Measurements from ENCODE around the gene ANKRD33. TPM values are rescaled to one million over a fixed set of nuclear protein-coding genes. Genes with fewer than 3 reads are reported as not detected.

Gene ANKRD33
- total RNA-seq, 1 experiment from 2014 or later = 0.21 TPM

DNA sequence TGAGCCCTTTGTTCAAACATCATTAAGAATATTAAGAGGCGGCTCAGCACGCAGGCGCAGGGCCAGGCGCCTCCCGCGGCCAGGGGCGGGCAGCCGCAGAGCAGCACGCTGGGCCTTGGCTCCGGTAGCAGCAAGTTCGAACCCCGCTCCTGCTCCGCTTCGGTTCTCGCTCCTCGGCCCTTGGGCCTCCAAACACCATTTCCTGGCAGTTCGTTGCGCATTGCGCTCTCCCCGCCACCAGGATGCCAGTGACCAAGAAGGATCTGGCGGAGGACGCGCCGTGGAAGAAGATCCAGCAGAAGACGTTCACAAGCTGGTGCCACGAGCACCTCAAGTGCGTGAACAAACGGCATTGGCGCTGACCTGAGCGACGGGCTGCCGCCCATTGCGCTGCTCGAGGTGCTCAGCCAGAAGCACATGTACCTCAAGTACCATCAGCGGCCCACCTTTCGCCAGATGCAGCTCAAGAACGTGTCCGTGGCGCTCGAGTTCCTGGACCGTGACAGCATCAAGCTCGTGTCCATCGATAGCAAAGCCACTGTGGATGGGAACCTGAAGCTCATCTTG is 12.5 kb downstream of the ANKRD33 start:
- in situ Hi-C loops (cut with HindIII; ENCODE audit: low pct_unique_long_range_greater_than_20kb, low sequenced_read_pairs) = no loop called here
- no peaks in the 10 kb centered on the region for H3K4me1 ChIP-seq (ENCODE audit: control insufficient read depth, insufficient read depth, low read length)
- no TSS peak for BruUV-seq (replicated peaks)

GRCh38 chr12:51901121-51901817 is 13.4 kb downstream of the ANKRD33 start:
- Histone ChIP-seq H3K9me3 (ENCODE audit: control insufficient read depth, insufficient read depth, low read depth, low read length) (no peaks in the 10 kb centered on the region), H3K4me3 (ENCODE audit: low read depth in 2 of 2, low read length in 2 of 2) (no peak overlapping the region), H3K27ac (ENCODE audit: low read length) (no peak overlapping the region), H3K27me3 (ENCODE audit: control insufficient read depth, insufficient read depth, low read length) (no peaks in the 10 kb centered on the region), H3K36me3 (ENCODE audit: control insufficient read depth, insufficient read depth, low read length) (no peaks in the 10 kb centered on the region), H3K4me1 (ENCODE audit: control insufficient read depth, insufficient read depth, low read length) (no peaks in the 10 kb centered on the region)
- POLR2A ChIA-PET = interaction anchor here (0.5 kb wide), 1 partner anchor 87 kb away, joined by 8 read pairs; no protein-coding TSS in a partner anchor
- TF ChIP-seq SIN3A (IDR thresholded peaks at IDR 0.05; ENCODE audit: borderline replicate concordance, insufficient read depth, low read depth, low read length) = no peak
- no peak for ATAC-seq
- DNase-seq (ENCODE audit: low read depth, low spot score) = no peak
- CTCF ChIA-PET = interaction anchor here (0.5 kb wide), 1 partner anchor 221 kb away, joined by 7 read pairs; no protein-coding TSS in a partner anchor
- in situ Hi-C loops (cut with HindIII; ENCODE audit: low pct_unique_long_range_greater_than_20kb, low sequenced_read_pairs) = no loop called here
- intact Hi-C loops (cut with micrococcal nuclease; ENCODE audit: unreplicated experiment) = no loop called here
- no TSS peak for BruUV-seq (replicated peaks)

More for the DNA sequence above, 12.5 kb downstream of the ANKRD33 start:
- Histone ChIP-seq H3K4me3 (ENCODE audit: low read depth in 2 of 2, low read length in 2 of 2) (no peak overlapping the region), H3K27me3 (ENCODE audit: control insufficient read depth, insufficient read depth, low read length) (no peaks in the 10 kb centered on the region), H3K9me3 (ENCODE audit: control insufficient read depth, insufficient read depth, low read depth, low read length) (no peaks in the 10 kb centered on the region), H3K36me3 (ENCODE audit: control insufficient read depth, insufficient read depth, low read length) (no peaks in the 10 kb centered on the region), H3K27ac (ENCODE audit: low read length) (no peak overlapping the region)
- DNase-seq (ENCODE audit: low read depth, low spot score) (no peak), ATAC-seq (no peak)
- ChIA-PET POLR2A (interaction anchor here (0.5 kb wide), 1 partner anchor 87 kb away, joined by 8 read pairs; no protein-coding TSS in a partner anchor), CTCF (interaction anchor here (0.5 kb wide), 1 partner anchor 222 kb away, joined by 7 read pairs; no protein-coding TSS in a partner anchor)
- intact Hi-C loops (cut with micrococcal nuclease; ENCODE audit: unreplicated experiment) = no loop called here
- TF ChIP-seq, protein P1, sequence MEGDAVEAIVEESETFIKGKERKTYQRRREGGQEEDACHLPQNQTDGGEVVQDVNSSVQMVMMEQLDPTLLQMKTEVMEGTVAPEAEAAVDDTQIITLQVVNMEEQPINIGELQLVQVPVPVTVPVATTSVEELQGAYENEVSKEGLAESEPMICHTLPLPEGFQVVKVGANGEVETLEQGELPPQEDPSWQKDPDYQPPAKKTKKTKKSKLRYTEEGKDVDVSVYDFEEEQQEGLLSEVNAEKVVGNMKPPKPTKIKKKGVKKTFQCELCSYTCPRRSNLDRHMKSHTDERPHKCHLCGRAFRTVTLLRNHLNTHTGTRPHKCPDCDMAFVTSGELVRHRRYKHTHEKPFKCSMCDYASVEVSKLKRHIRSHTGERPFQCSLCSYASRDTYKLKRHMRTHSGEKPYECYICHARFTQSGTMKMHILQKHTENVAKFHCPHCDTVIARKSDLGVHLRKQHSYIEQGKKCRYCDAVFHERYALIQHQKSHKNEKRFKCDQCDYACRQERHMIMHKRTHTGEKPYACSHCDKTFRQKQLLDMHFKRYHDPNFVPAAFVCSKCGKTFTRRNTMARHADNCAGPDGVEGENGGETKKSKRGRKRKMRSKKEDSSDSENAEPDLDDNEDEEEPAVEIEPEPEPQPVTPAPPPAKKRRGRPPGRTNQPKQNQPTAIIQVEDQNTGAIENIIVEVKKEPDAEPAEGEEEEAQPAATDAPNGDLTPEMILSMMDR (IDR thresholded peaks at IDR 0.05) = no peak

DNA sequence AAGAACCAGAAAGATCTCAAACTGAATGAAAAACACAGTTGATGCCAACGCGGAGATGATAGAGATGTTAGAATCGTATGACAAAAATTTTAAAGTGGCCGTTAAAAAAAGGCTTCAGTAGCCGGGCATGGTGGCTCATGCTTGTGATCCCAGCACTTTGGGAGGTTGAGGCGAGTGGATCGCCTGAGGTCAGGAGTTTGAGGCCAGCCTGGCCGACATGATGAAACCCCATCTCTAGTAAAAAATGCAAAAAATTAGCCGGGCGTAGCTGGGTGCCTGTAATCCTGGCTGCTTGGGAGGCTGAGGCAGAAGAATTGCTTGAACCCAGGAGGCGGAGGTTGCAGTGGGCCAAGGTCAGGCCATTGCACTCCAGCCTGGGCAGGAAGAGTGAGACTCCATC is 14.0 kb downstream of the ANKRD33 start:
- CTCF ChIA-PET = no interaction called here
- H3K27me3 ChIP-seq (ENCODE audit: control insufficient read depth, insufficient read depth, low read length) = no peaks in the 10 kb centered on the region
- TF ChIP-seq POLR2AphosphoS5 (IDR thresholded peaks at IDR 0.05; ENCODE audit: low read depth, low read length) (no peak), TCF7L2 (IDR thresholded peaks at IDR 0.05; ENCODE audit: low read depth, low read length) (no peak), REST (IDR thresholded peaks at IDR 0.05; ENCODE audit: insufficient read depth in 1 of 2, low read depth in 2 of 2, low read length in 1 of 2) (no peak), SIN3A (IDR thresholded peaks at IDR 0.05; ENCODE audit: borderline replicate concordance, insufficient read depth, low read depth, low read length) (no peak)
- TF ChIP-seq, protein P1 (IDR thresholded peaks at IDR 0.05) = no peak
- no peak overlapping the region for H3K4me3 ChIP-seq (ENCODE audit: low read depth in 2 of 2, low read length in 2 of 2)
- DNase-seq (ENCODE audit: low read depth, low spot score) = no peak
- intact Hi-C loops (cut with micrococcal nuclease; ENCODE audit: unreplicated experiment) = no loop called here
- no peak for ATAC-seq
- no TSS peak for BruUV-seq (replicated peaks)
- in situ Hi-C loops (cut with HindIII; ENCODE audit: low pct_unique_long_range_greater_than_20kb, low sequenced_read_pairs) = no loop called here
- POLR2A ChIA-PET = no interaction called here
- H3K9me3 ChIP-seq (ENCODE audit: control insufficient read depth, insufficient read depth, low read depth, low read length) = no peaks in the 10 kb centered on the region
- no peak overlapping the region for H3K27ac ChIP-seq (ENCODE audit: low read length)
- H3K36me3 ChIP-seq (ENCODE audit: control insufficient read depth, insufficient read depth, low read length) = no peaks in the 10 kb centered on the region
- no peaks in the 10 kb centered on the region for H3K4me1 ChIP-seq (ENCODE audit: control insufficient read depth, insufficient read depth, low read length)

All from Panc1 (cell line).